Lower leg skin (tissue), 3 donors: ENCODE results near the gene SHISA7.

Experiments used
- POLR2A ChIP-seq, 2 donors: fragments of 450-650 bp; IDR thresholded peaks; one replicate each; pipeline ENCODE4 v1.6.1; 2016 to 2017; ENCODE audit warnings: antibody characterized with exemption in 2 of 2, mild to moderate bottlenecking in 1 of 2, moderate library complexity in 1 of 2
- TF ChIP-seq, protein P1 (sequence below), 3 donors: fragments of 450-650 bp; IDR thresholded peaks; one replicate each; pipeline ENCODE4 v1.5.1; 2016; ENCODE audit warnings: antibody characterized with exemption in 3 of 3, mild to moderate bottlenecking in 3 of 3, moderate library complexity in 2 of 3

- TF ChIP-seq, protein P1, sequence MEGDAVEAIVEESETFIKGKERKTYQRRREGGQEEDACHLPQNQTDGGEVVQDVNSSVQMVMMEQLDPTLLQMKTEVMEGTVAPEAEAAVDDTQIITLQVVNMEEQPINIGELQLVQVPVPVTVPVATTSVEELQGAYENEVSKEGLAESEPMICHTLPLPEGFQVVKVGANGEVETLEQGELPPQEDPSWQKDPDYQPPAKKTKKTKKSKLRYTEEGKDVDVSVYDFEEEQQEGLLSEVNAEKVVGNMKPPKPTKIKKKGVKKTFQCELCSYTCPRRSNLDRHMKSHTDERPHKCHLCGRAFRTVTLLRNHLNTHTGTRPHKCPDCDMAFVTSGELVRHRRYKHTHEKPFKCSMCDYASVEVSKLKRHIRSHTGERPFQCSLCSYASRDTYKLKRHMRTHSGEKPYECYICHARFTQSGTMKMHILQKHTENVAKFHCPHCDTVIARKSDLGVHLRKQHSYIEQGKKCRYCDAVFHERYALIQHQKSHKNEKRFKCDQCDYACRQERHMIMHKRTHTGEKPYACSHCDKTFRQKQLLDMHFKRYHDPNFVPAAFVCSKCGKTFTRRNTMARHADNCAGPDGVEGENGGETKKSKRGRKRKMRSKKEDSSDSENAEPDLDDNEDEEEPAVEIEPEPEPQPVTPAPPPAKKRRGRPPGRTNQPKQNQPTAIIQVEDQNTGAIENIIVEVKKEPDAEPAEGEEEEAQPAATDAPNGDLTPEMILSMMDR (IDR thresholded peaks at IDR 0.05): no peak
- TF ChIP-seq POLR2A (IDR thresholded peaks at IDR 0.05): no peak
These were observed 31.5 kb upstream of the SHISA7 start for GRCh38 chr19:55474269-55475265.
